ENCODE measurements around the gene DAB2. TPM values are rescaled to one million over a fixed set of nuclear protein-coding genes. Genes with fewer than 3 reads are reported as not detected.

The DAB2 gene
- total RNA-seq, 4 donors from 2014 or later: 13.6 to 25.7 (median 19.2) TPM

GRCh38 chr5:39360471-39361111, 64.2 kb downstream of the DAB2 start:
- no peak overlapping the region for H3K4me3 ChIP-seq (ENCODE audit: low read depth, poor library complexity, severe bottlenecking)
- no peak for TF ChIP-seq POLR2A (IDR thresholded peaks at IDR 0.05)
- TF ChIP-seq CTCF (IDR thresholded peaks at IDR 0.05): no peak
- intact Hi-C loops (cut with DNase I; ENCODE audit: low total_unique reads): no loop called here
- WGBS, 2 donors: 72 to 74% methylated on average over 5 of the region's 5 CpGs
- no peak for DNase-seq (ENCODE audit: low spot score in 2 of 2)

- intact Hi-C loops (cut with DNase I; ENCODE audit: low total_unique reads): no loop called here
- no peak overlapping the region for H3K4me3 ChIP-seq (ENCODE audit: low read depth, poor library complexity, severe bottlenecking)
- WGBS, 2 donors: 84 to 86% methylated on average over 3 of the region's 3 CpGs
- DNase-seq (ENCODE audit: low spot score in 2 of 2): no peak
- TF ChIP-seq CTCF (IDR thresholded peaks at IDR 0.05) (no peak), POLR2A (IDR thresholded peaks at IDR 0.05) (no peak)
Measured at GRCh38 chr5:39356263-39356662, 68.5 kb downstream of the DAB2 start.

- no peak for TF ChIP-seq CTCF (IDR thresholded peaks at IDR 0.05)
- no peak for TF ChIP-seq POLR2A (IDR thresholded peaks at IDR 0.05)
- intact Hi-C loops (cut with DNase I; ENCODE audit: low total_unique reads): no loop called here
- 36 to 38% methylated on average over 3 of the region's 3 CpGs for WGBS, 2 donors
- no peak overlapping the region for H3K4me3 ChIP-seq (ENCODE audit: low read depth, poor library complexity, severe bottlenecking)
- DNase-seq (ENCODE audit: low spot score in 2 of 2): no peak
Measured at GRCh38 chr5:39355324-39355723, 69.5 kb downstream of the DAB2 start.

- intact Hi-C loops (cut with DNase I; ENCODE audit: low total_unique reads): no loop called here
- 35 to 50% methylated on average over 1 of the region's 1 CpG for WGBS, 2 donors
Measured at GRCh38 chr5:39353717-39354399, 70.9 kb downstream of the DAB2 start.

GRCh38 chr5:39352951-39353350, 71.8 kb downstream of the DAB2 start:
- no peak for DNase-seq (ENCODE audit: low spot score in 2 of 2)
- 71 to 72% methylated on average over 1 of the region's 1 CpG for WGBS, 2 donors
- no peak for TF ChIP-seq CTCF (IDR thresholded peaks at IDR 0.05)
- no peak for TF ChIP-seq POLR2A (IDR thresholded peaks at IDR 0.05)
- intact Hi-C loops (cut with DNase I; ENCODE audit: low total_unique reads): no loop called here
- H3K4me3 ChIP-seq (ENCODE audit: low read depth, poor library complexity, severe bottlenecking): no peak overlapping the region

More at GRCh38 chr5:39353717-39354399, 70.9 kb downstream of the DAB2 start:
- no peak for TF ChIP-seq CTCF (IDR thresholded peaks at IDR 0.05)
- no peak for TF ChIP-seq POLR2A (IDR thresholded peaks at IDR 0.05)
- H3K4me3 ChIP-seq (ENCODE audit: low read depth, poor library complexity, severe bottlenecking): no peak overlapping the region
- DNase-seq (ENCODE audit: low spot score in 2 of 2): no peak

Measured in lower leg skin (tissue), 4 donors.